ENCODE measurements around the gene IFNLR1. TPM values are rescaled to one million over a fixed set of nuclear protein-coding genes. Genes with fewer than 3 reads are reported as not detected.

The IFNLR1 gene
- total RNA-seq, 4 donors from 2014 or later = 2.0 to 7.4 (median 5.0) TPM

DNA sequence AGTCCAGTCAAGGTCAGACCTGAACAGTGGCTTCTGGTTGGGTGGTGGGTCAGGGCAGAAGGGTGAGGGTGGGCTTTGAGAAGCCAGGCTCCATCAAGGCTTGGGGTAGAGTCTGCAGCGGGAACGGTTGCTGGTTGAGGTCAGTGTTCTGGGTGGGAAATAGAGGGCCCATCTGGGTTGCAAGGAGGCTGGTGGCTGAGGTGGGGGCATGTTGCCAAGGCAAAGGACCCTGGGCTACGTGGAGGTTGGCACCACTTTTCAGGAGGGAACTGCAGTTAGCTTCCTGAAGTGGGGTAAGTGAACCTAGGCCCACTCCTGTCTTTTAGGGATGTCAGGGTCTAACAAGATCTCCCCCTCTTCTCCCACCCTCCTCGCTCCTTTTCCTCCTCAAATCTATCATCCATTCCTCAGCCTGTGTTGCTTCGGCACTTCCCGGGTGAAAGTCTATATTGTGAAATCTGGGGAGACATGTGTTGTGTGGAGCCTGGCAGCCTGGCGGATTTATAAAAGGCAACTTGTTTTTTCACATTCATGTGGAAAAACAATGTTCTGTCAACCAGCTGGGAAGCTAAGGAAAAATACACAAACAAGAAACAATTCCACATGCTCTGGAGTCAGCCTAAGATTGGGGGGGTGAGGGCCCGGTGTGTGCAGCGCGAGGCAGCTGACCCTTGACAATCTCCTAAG is 45.6 kb downstream of the IFNLR1 start:
- DNase-seq (no peak), ATAC-seq (no peak)
- Histone ChIP-seq H3K36me3 (no peaks in the 10 kb centered on the region), H3K27me3 (no peaks in the 10 kb centered on the region), H3K4me1 (peaks cover 0 to 7% of the 10 kb centered on the region in 2 donors), H3K9me3 (no peaks in the 10 kb centered on the region), H3K4me3 (no peak overlapping the region), H3K27ac (no peak overlapping the region)
- TF ChIP-seq, protein P1, sequence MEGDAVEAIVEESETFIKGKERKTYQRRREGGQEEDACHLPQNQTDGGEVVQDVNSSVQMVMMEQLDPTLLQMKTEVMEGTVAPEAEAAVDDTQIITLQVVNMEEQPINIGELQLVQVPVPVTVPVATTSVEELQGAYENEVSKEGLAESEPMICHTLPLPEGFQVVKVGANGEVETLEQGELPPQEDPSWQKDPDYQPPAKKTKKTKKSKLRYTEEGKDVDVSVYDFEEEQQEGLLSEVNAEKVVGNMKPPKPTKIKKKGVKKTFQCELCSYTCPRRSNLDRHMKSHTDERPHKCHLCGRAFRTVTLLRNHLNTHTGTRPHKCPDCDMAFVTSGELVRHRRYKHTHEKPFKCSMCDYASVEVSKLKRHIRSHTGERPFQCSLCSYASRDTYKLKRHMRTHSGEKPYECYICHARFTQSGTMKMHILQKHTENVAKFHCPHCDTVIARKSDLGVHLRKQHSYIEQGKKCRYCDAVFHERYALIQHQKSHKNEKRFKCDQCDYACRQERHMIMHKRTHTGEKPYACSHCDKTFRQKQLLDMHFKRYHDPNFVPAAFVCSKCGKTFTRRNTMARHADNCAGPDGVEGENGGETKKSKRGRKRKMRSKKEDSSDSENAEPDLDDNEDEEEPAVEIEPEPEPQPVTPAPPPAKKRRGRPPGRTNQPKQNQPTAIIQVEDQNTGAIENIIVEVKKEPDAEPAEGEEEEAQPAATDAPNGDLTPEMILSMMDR (IDR thresholded peaks at IDR 0.05 in 4 of 5, conservative IDR thresholded peaks at IDR 0.05 in 1 of 5) = no peak
- no peak for TF ChIP-seq POLR2A (IDR thresholded peaks at IDR 0.05)
- in situ Hi-C loops (cut with MboI; ENCODE audit: low sequenced_read_pairs in 4 of 4) = no loop called here
- intact Hi-C loops (cut with DNase I; ENCODE audit: low total_unique reads) = no loop called here

DNA sequence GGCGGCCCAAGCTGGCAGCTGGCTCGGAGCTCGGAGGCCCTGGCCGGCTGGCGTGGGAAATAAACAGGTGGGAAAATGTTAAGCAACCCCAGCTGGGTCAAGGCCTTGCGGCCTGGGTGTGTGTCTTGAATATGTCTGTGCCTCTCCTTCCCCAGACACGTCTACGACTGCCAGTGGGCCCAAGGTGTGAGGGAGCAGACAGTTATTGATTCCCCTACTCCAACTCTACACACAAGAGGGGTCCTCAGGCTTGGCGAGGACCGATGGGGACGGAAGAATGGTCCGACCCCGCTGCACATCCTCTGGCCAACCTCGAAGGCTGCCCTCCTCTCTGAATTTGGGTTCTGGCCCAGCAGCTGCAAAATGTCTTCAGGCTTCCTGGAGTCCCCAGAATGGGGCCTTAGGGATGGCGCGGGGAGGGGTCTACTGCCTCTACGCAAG is 46.3 kb downstream of the IFNLR1 start:
- in situ Hi-C loops (cut with MboI; ENCODE audit: low sequenced_read_pairs in 4 of 4) = no loop called here
- DNase-seq = no peak
- peaks cover 0 to 7% of the 10 kb centered on the region in 2 donors for H3K4me1 ChIP-seq
- H3K9me3 ChIP-seq = no peaks in the 10 kb centered on the region
- H3K27me3 ChIP-seq = no peaks in the 10 kb centered on the region
- intact Hi-C loops (cut with DNase I; ENCODE audit: low total_unique reads) = no loop called here
- H3K4me3 ChIP-seq = no peak overlapping the region
- no peak overlapping the region for H3K27ac ChIP-seq
- no peaks in the 10 kb centered on the region for H3K36me3 ChIP-seq
- no peak for ATAC-seq
- TF ChIP-seq, protein P1 (IDR thresholded peaks at IDR 0.05 in 4 of 5, conservative IDR thresholded peaks at IDR 0.05 in 1 of 5) = no peak
- no peak for TF ChIP-seq POLR2A (IDR thresholded peaks at IDR 0.05)

- no peak for DNase-seq
- H3K4me3 ChIP-seq = no peak overlapping the region
- H3K9me3 ChIP-seq = no peaks in the 10 kb centered on the region
- no peak overlapping the region for H3K27ac ChIP-seq
- intact Hi-C loops (cut with DNase I; ENCODE audit: low total_unique reads) = no loop called here
- ATAC-seq = no peak
- H3K27me3 ChIP-seq = no peaks in the 10 kb centered on the region
- H3K4me1 ChIP-seq = peaks cover 0 to 7% of the 10 kb centered on the region in 2 donors
- H3K36me3 ChIP-seq = no peaks in the 10 kb centered on the region
- TF ChIP-seq POLR2A (IDR thresholded peaks at IDR 0.05) = no peak
- TF ChIP-seq, protein P1 (IDR thresholded peaks at IDR 0.05 in 4 of 5, conservative IDR thresholded peaks at IDR 0.05 in 1 of 5) = no peak
- in situ Hi-C loops (cut with MboI; ENCODE audit: low sequenced_read_pairs in 4 of 4) = no loop called here
Observed at GRCh38 chr1:24139841-24140425, 47.2 kb downstream of the IFNLR1 start.

GRCh38 chr1:24139222-24139489 is 47.9 kb downstream of the IFNLR1 start:
- TF ChIP-seq POLR2A (IDR thresholded peaks at IDR 0.05) = no peak
- TF ChIP-seq, protein P1 (IDR thresholded peaks at IDR 0.05 in 4 of 5, conservative IDR thresholded peaks at IDR 0.05 in 1 of 5) = no peak
- Histone ChIP-seq H3K27me3 (no peaks in the 10 kb centered on the region), H3K9me3 (no peaks in the 10 kb centered on the region), H3K4me1 (peaks cover 0 to 7% of the 10 kb centered on the region in 2 donors), H3K4me3 (no peak overlapping the region), H3K36me3 (no peaks in the 10 kb centered on the region), H3K27ac (no peak overlapping the region)
- in situ Hi-C loops (cut with MboI; ENCODE audit: low sequenced_read_pairs in 4 of 4) = no loop called here
- DNase-seq = no peak
- intact Hi-C loops (cut with DNase I; ENCODE audit: low total_unique reads) = no loop called here
- no peak for ATAC-seq

Data from gastrocnemius medialis (tissue), 4 donors.